ENCODE data around the gene EZR.
"Not testable (repeated sequence)": the region's sequence is repeated elsewhere in the genome, so short reads cannot be mapped to it uniquely, and the experiment has no call there.

EZR gene

GRCh38 chr6:158839796-158840195 is 20.6 kb upstream of the EZR start:
- H3K4me1 ChIP-seq (ENCODE audit: control insufficient read depth, insufficient read depth, low read length, poor library complexity, severe bottlenecking) = peaks cover 11% of the 10 kb centered on the region
- no peaks in the 10 kb centered on the region for H3K9me3 ChIP-seq (ENCODE audit: control insufficient read depth, low read length)
- H3K27ac ChIP-seq (ENCODE audit: low read depth, low read length, severe bottlenecking) = no peak overlapping the region
- H3K36me3 ChIP-seq (ENCODE audit: control insufficient read depth, insufficient read depth, low read length) = no peaks in the 10 kb centered on the region
- H3K4me3 ChIP-seq (ENCODE audit: extremely low read depth, insufficient read depth, low read length, poor library complexity, severe bottlenecking) = no peak overlapping the region
- WGBS, 2 experiments (ENCODE audit: insufficient coverage in 2 of 2) = 83 to 100% methylated on average over 1 to 2 of the region's 5 CpGs

- not testable (repeated sequence) for H3K9me3 ChIP-seq (ENCODE audit: control insufficient read depth, low read length); H3K36me3 ChIP-seq (ENCODE audit: control insufficient read depth, insufficient read depth, low read length); H3K27ac ChIP-seq (ENCODE audit: low read depth, low read length, severe bottlenecking); H3K4me3 ChIP-seq (ENCODE audit: extremely low read depth, insufficient read depth, low read length, poor library complexity, severe bottlenecking)
- WGBS, 2 experiments (ENCODE audit: insufficient coverage in 2 of 2) = 79% methylated on average over 2 of the region's 3 CpGs; no CpG with 5 or more reads in 1 of the 2 experiments
- peaks cover 11% of the 10 kb centered on the region for H3K4me1 ChIP-seq (ENCODE audit: control insufficient read depth, insufficient read depth, low read length, poor library complexity, severe bottlenecking)
Measured at GRCh38 chr6:158838790-158839189, 19.6 kb upstream of the EZR start.

- Histone ChIP-seq H3K4me1 (ENCODE audit: control insufficient read depth, insufficient read depth, low read length, poor library complexity, severe bottlenecking) (peaks cover 11% of the 10 kb centered on the region), H3K4me3 (ENCODE audit: extremely low read depth, insufficient read depth, low read length, poor library complexity, severe bottlenecking) (no peak overlapping the region)
- WGBS, 2 experiments (ENCODE audit: insufficient coverage in 2 of 2) = 82 to 89% methylated on average over 8 of the region's 14 CpGs
Measured at GRCh38 chr6:158837684-158838625, 18.8 kb upstream of the EZR start.

GRCh38 chr6:158836625-158837311 is 17.6 kb upstream of the EZR start:
- 94 to 100% methylated on average over 5 to 7 of the region's 11 CpGs for WGBS, 2 experiments (ENCODE audit: insufficient coverage in 2 of 2)
- no peak overlapping the region for H3K4me3 ChIP-seq (ENCODE audit: extremely low read depth, insufficient read depth, low read length, poor library complexity, severe bottlenecking)
- no peak overlapping the region for H3K27ac ChIP-seq (ENCODE audit: low read depth, low read length, severe bottlenecking)
- H3K9me3 ChIP-seq (ENCODE audit: control insufficient read depth, low read length) = no peaks in the 10 kb centered on the region
- peaks cover 11% of the 10 kb centered on the region for H3K4me1 ChIP-seq (ENCODE audit: control insufficient read depth, insufficient read depth, low read length, poor library complexity, severe bottlenecking)
- no peaks in the 10 kb centered on the region for H3K36me3 ChIP-seq (ENCODE audit: control insufficient read depth, insufficient read depth, low read length)

More at GRCh38 chr6:158837684-158838625, 18.8 kb upstream of the EZR start:
- Histone ChIP-seq H3K27ac (ENCODE audit: low read depth, low read length, severe bottlenecking) (peak overlapping the region; percentile 23), H3K36me3 (ENCODE audit: control insufficient read depth, insufficient read depth, low read length) (no peaks in the 10 kb centered on the region), H3K9me3 (ENCODE audit: control insufficient read depth, low read length) (no peaks in the 10 kb centered on the region)

GRCh38 chr6:158835616-158836221 is 16.6 kb upstream of the EZR start:
- Histone ChIP-seq H3K27ac (ENCODE audit: low read depth, low read length, severe bottlenecking) (no peak overlapping the region), H3K9me3 (ENCODE audit: control insufficient read depth, low read length) (no peaks in the 10 kb centered on the region), H3K4me3 (ENCODE audit: extremely low read depth, insufficient read depth, low read length, poor library complexity, severe bottlenecking) (no peak overlapping the region), H3K36me3 (ENCODE audit: control insufficient read depth, insufficient read depth, low read length) (no peaks in the 10 kb centered on the region), H3K4me1 (ENCODE audit: control insufficient read depth, insufficient read depth, low read length, poor library complexity, severe bottlenecking) (peaks cover 11% of the 10 kb centered on the region)
- WGBS, 2 experiments (ENCODE audit: insufficient coverage in 2 of 2) = 67 to 71% methylated on average over 17 to 18 of the region's 19 CpGs

GRCh38 chr6:158834675-158835385 is 15.7 kb upstream of the EZR start:
- Histone ChIP-seq H3K4me3 (ENCODE audit: extremely low read depth, insufficient read depth, low read length, poor library complexity, severe bottlenecking) (no peak overlapping the region), H3K27ac (ENCODE audit: low read depth, low read length, severe bottlenecking) (no peak overlapping the region), H3K36me3 (ENCODE audit: control insufficient read depth, insufficient read depth, low read length) (no peaks in the 10 kb centered on the region), H3K4me1 (ENCODE audit: control insufficient read depth, insufficient read depth, low read length, poor library complexity, severe bottlenecking) (peaks cover 11% of the 10 kb centered on the region), H3K9me3 (ENCODE audit: control insufficient read depth, low read length) (no peaks in the 10 kb centered on the region)
- 91 to 92% methylated on average over 9 of the region's 9 CpGs for WGBS, 2 experiments (ENCODE audit: insufficient coverage in 2 of 2)

- H3K36me3 ChIP-seq (ENCODE audit: control insufficient read depth, insufficient read depth, low read length); H3K4me3 ChIP-seq (ENCODE audit: extremely low read depth, insufficient read depth, low read length, poor library complexity, severe bottlenecking); H3K4me1 ChIP-seq (ENCODE audit: control insufficient read depth, insufficient read depth, low read length, poor library complexity, severe bottlenecking); H3K27ac ChIP-seq (ENCODE audit: low read depth, low read length, severe bottlenecking); H3K9me3 ChIP-seq (ENCODE audit: control insufficient read depth, low read length): not testable (repeated sequence)
- WGBS, 2 experiments (ENCODE audit: insufficient coverage in 2 of 2) = 88 to 97% methylated on average over 4 to 7 of the region's 9 CpGs
Measured at GRCh38 chr6:158832807-158833206, 13.6 kb upstream of the EZR start.

GRCh38 chr6:158832026-158832425 is 12.9 kb upstream of the EZR start:
- Histone ChIP-seq H3K36me3 (ENCODE audit: control insufficient read depth, insufficient read depth, low read length) (no peaks in the 10 kb centered on the region), H3K4me3 (ENCODE audit: extremely low read depth, insufficient read depth, low read length, poor library complexity, severe bottlenecking) (no peak overlapping the region), H3K9me3 (ENCODE audit: control insufficient read depth, low read length) (no peaks in the 10 kb centered on the region), H3K4me1 (ENCODE audit: control insufficient read depth, insufficient read depth, low read length, poor library complexity, severe bottlenecking) (peaks cover 4% of the 10 kb centered on the region), H3K27ac (ENCODE audit: low read depth, low read length, severe bottlenecking) (no peak overlapping the region)
- 92 to 93% methylated on average over 4 of the region's 4 CpGs for WGBS, 2 experiments (ENCODE audit: insufficient coverage in 2 of 2)

- Histone ChIP-seq H3K36me3 (ENCODE audit: control insufficient read depth, insufficient read depth, low read length) (no peaks in the 10 kb centered on the region), H3K4me3 (ENCODE audit: extremely low read depth, insufficient read depth, low read length, poor library complexity, severe bottlenecking) (no peak overlapping the region), H3K4me1 (ENCODE audit: control insufficient read depth, insufficient read depth, low read length, poor library complexity, severe bottlenecking) (peaks cover 4% of the 10 kb centered on the region), H3K27ac (ENCODE audit: low read depth, low read length, severe bottlenecking) (no peak overlapping the region), H3K9me3 (ENCODE audit: control insufficient read depth, low read length) (no peaks in the 10 kb centered on the region)
- WGBS, 2 experiments (ENCODE audit: insufficient coverage in 2 of 2) = 92 to 96% methylated on average over 7 to 8 of the region's 8 CpGs
Measured at GRCh38 chr6:158831571-158831970, 12.4 kb upstream of the EZR start.

GRCh38 chr6:158830736-158831135 is 11.6 kb upstream of the EZR start:
- Histone ChIP-seq H3K4me1 (ENCODE audit: control insufficient read depth, insufficient read depth, low read length, poor library complexity, severe bottlenecking) (peaks cover 4% of the 10 kb centered on the region), H3K4me3 (ENCODE audit: extremely low read depth, insufficient read depth, low read length, poor library complexity, severe bottlenecking) (no peak overlapping the region), H3K36me3 (ENCODE audit: control insufficient read depth, insufficient read depth, low read length) (no peaks in the 10 kb centered on the region), H3K27ac (ENCODE audit: low read depth, low read length, severe bottlenecking) (no peak overlapping the region), H3K9me3 (ENCODE audit: control insufficient read depth, low read length) (no peaks in the 10 kb centered on the region)
- WGBS, 2 experiments (ENCODE audit: insufficient coverage in 2 of 2) = 94 to 95% methylated on average over 8 to 13 of the region's 13 CpGs
